Activated naive CD4-positive, alpha-beta T cell treated with anti-CD3 and anti-CD28 coated beads for 36 hours (primary cell): ENCODE data around the gene NIPSNAP3A. TPM values are rescaled to one million over a fixed set of nuclear protein-coding genes. Genes with fewer than 3 reads are reported as not detected.

Experiments
- CTCF ChIA-PET: fragments of 350-600 bp; sonication (Branson Sonifier 250); formaldehyde crosslinking; loops from one replicate; lab custom pipeline; 2021; ENCODE audit warnings: antibody characterized with exemption; lab: Charles Lee
- DNase-seq: peaks from one replicate; pipeline ENCODE4 v3.0.0-alpha.2; 2020
- H3K27ac Mint-ChIP-seq: one replicate; pipeline ENCODE4 v1.8.0; 2021; ENCODE audit warnings: mild to moderate bottlenecking, mixed read lengths
- H3K27me3 Mint-ChIP-seq: one replicate; pipeline ENCODE4 v1.8.0; 2021; ENCODE audit warnings: low read depth, mixed read lengths
- H3K36me3 Mint-ChIP-seq: one replicate; pipeline ENCODE4 v1.8.0; 2021; ENCODE audit warnings: low read depth, mixed read lengths
- H3K4me1 Mint-ChIP-seq: one replicate; pipeline ENCODE4 v1.8.0; 2021; ENCODE audit warnings: low read depth, mixed read lengths
- H3K4me3 Mint-ChIP-seq: one replicate; pipeline ENCODE4 v1.8.0; 2021; ENCODE audit warnings: mild to moderate bottlenecking, moderate library complexity, mixed read lengths
- H3K9me3 Mint-ChIP-seq: one replicate; pipeline ENCODE4 v1.8.0; 2021; ENCODE audit warnings: mixed read lengths
- intact Hi-C: fragments of 100-400 bp; cut with micrococcal nuclease; formaldehyde crosslinking; loops from one replicate; pipeline ENCODE4 v1.15.1; 2023
- total RNA-seq, 2 experiments: library from RNA; stranded (reverse); gene quantifications; one replicate each; pipeline ENCODE4 v1.2.3, GENCODE V29; 2021

Gene NIPSNAP3A
- total RNA-seq, 2 experiments from 2014 or later: 17.8 TPM

DNA sequence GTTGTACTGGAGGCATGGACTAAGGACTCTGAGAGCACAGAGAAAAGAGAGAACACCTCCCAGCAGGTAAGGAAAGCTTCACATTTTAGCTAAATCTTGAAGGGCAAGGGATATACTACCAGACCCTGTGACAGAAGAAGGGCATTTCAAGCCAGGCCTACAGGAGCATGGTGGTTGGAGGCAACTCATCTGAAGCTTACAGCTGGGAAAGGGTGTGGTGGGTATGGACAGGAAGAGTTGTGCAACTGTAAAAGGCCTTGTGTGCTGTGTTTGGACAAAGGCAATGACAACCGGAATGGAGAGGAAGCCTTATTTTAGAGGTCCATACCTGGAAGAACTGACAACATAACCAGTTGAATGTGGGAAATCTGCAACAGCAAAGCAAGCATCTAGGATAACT is 47.6 kb downstream of the NIPSNAP3A start:
- CTCF ChIA-PET: no interaction called here

DNA sequence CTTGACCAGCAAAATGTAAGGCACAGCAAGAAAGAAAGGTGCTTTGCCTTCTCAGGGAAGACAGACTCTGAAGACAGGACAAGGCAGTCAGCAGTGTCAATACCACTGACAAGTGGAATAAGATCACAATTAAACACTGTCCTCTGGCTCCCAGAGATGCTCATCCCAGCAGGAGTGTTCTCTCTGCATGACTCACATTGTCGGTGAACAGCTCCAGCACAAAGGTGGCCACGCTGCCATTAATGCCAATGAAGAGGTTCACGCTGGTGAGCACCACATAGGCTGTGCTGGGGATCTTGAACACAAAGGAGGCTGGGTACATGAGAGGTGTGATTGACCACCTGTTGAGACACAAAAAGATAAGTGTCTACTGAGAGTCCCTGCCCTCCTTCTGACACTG is 48.4 kb downstream of the NIPSNAP3A start:
- Mint-ChIP-seq H3K4me3 (no peak overlapping the region), H3K27me3 (no peaks in the 10 kb centered on the region), H3K4me1 (no peaks in the 10 kb centered on the region), H3K36me3 (peaks cover 48% of the 10 kb centered on the region), H3K9me3 (no peaks in the 10 kb centered on the region), H3K27ac (no peak overlapping the region)
- CTCF ChIA-PET: no interaction called here
- no peak for DNase-seq
- intact Hi-C loops: no loop called here

More for the DNA sequence above, 47.6 kb downstream of the NIPSNAP3A start:
- intact Hi-C loops: no loop called here
- no peaks in the 10 kb centered on the region for H3K9me3 Mint-ChIP-seq
- H3K4me3 Mint-ChIP-seq: no peak overlapping the region
- peaks cover 47% of the 10 kb centered on the region for H3K36me3 Mint-ChIP-seq
- no peak for DNase-seq
- no peak overlapping the region for H3K27ac Mint-ChIP-seq
- no peaks in the 10 kb centered on the region for H3K27me3 Mint-ChIP-seq
- H3K4me1 Mint-ChIP-seq: no peaks in the 10 kb centered on the region

DNA sequence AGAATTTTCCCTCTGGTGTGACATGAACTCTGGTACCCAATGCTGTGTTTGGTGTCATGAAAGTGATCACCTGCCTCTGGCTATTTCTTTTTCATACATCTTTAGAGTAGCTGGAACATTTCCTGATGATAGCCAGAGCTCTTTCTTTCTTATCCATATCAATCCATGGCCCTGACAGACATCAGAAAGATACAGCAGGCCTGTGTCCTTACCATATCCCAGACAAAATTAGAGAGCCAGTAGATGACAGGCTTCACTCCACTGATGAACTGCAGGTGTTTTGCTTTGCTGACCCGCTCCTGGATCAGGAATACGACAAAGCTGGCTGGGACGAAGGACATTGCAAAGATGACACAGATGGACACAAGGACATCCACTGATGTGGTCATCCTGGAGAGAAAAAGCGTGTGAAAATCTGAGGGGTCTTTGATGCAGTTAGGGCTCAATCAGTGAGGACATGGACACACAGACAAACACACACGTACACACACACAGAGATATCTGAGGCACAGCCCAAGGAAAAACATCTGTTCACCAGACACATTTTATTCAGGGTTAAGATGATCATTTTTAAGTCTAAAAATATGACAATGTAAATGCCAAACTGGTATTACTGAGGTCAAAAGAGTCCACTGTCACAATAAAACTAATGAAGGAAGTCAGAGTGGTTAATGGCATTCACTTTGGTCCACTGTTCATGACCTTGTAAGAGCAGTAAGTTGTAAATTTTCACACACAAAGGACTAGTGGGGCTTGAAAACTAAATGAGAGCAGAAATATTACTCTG is 50.9 kb downstream of the NIPSNAP3A start:
- no peak overlapping the region for H3K4me3 Mint-ChIP-seq
- no peak for DNase-seq
- intact Hi-C loops: no loop called here
- CTCF ChIA-PET: no interaction called here
- no peaks in the 10 kb centered on the region for H3K9me3 Mint-ChIP-seq
- no peak overlapping the region for H3K27ac Mint-ChIP-seq
- H3K27me3 Mint-ChIP-seq: no peaks in the 10 kb centered on the region
- peaks cover 44% of the 10 kb centered on the region for H3K36me3 Mint-ChIP-seq
- H3K4me1 Mint-ChIP-seq: no peaks in the 10 kb centered on the region

DNA sequence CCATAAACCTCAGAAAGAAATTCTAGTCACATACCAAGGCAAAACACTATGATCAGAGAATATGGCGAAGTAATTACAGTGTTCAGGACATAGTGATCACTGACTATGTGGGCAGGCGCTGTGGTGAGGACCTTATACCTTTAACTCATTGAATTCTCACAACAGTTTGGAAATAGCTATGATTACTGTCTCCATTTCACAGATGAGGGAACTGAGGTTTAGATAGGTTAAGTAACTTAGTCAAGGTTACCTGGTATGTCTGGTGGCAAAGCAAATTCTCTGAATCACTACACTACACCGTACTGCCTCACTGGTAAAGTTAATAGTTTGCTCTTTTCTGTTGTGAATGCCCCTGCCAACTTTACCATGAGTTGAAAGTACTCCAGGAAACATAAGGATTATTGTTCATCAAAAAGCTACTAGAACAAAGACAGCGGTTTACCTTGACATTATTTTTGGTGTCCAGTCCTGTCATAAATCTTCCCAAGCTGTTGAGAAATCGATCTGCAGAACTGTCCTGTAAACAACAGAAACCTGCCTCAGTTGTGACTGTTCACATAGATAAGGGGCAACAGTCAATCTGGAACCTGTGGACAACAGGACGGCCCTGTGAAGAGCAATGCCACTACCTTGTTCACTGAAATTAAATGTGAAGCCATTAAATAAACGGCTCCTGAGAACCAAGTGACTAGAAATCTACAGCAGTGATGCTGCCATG is 52.7 kb downstream of the NIPSNAP3A start:
- no peaks in the 10 kb centered on the region for H3K4me1 Mint-ChIP-seq
- no peaks in the 10 kb centered on the region for H3K27me3 Mint-ChIP-seq
- no peak overlapping the region for H3K4me3 Mint-ChIP-seq
- no peak for DNase-seq
- H3K9me3 Mint-ChIP-seq: no peaks in the 10 kb centered on the region
- no peak overlapping the region for H3K27ac Mint-ChIP-seq
- intact Hi-C loops: no loop called here
- H3K36me3 Mint-ChIP-seq: peaks cover 39% of the 10 kb centered on the region
- CTCF ChIA-PET: no interaction called here

GRCh38 chr9:104802110-104802509 is 54.6 kb downstream of the NIPSNAP3A start:
- DNase-seq: no peak
- no peaks in the 10 kb centered on the region for H3K4me1 Mint-ChIP-seq
- H3K27me3 Mint-ChIP-seq: no peaks in the 10 kb centered on the region
- intact Hi-C loops: no loop called here
- no peak overlapping the region for H3K27ac Mint-ChIP-seq
- peaks cover 41% of the 10 kb centered on the region for H3K36me3 Mint-ChIP-seq
- no peak overlapping the region for H3K4me3 Mint-ChIP-seq
- no peaks in the 10 kb centered on the region for H3K9me3 Mint-ChIP-seq
- CTCF ChIA-PET: no interaction called here

DNA sequence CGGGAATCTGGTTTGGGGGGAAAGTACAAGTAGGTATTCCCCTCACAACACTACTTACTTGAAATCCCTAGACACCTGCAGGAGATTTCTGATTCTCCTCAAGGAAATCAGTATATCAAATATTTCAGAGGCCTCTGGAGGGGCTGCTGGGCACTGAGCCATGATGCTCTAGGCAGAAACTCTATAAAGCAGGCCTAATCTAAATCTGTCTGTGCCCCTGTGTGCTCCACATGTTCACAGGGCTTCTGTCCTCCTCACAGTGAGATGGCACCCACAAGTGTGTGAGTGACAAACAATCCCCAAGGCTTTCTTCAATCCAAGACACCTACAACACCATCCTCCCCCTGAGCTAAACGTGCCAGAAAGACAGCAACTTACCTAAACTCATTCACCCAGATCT is 55.4 kb downstream of the NIPSNAP3A start:
- peaks cover 40% of the 10 kb centered on the region for H3K36me3 Mint-ChIP-seq
- no peaks in the 10 kb centered on the region for H3K4me1 Mint-ChIP-seq
- intact Hi-C loops: no loop called here
- H3K4me3 Mint-ChIP-seq: no peak overlapping the region
- DNase-seq: no peak
- H3K27ac Mint-ChIP-seq: no peak overlapping the region
- no peaks in the 10 kb centered on the region for H3K27me3 Mint-ChIP-seq
- H3K9me3 Mint-ChIP-seq: no peaks in the 10 kb centered on the region
- CTCF ChIA-PET: no interaction called here

DNA sequence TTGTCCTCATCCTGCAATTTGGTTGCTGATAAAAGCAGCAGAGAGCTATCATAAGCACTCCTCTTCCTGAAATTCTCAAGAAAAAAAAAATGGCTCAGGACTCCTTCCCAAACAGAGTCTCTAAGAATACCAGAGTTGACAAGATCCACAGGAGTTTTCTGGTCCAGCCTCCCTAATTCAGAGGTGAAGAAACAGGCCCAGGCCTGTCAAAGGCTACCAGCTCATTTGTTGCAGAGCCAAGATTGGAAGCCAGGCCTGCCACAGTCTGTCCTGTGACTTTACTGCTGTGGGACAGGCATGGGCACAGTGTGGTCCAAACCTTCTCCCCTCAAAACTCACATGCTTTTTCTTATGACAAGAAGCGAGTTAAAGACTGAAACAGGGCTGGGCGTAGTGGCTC is 58.0 kb downstream of the NIPSNAP3A start:
- intact Hi-C loops: no loop called here
- Mint-ChIP-seq H3K9me3 (no peaks in the 10 kb centered on the region), H3K27ac (no peak overlapping the region), H3K27me3 (no peaks in the 10 kb centered on the region), H3K4me3 (no peak overlapping the region), H3K4me1 (no peaks in the 10 kb centered on the region), H3K36me3 (peaks cover 41% of the 10 kb centered on the region)
- CTCF ChIA-PET: no interaction called here
- no peak for DNase-seq

- Mint-ChIP-seq H3K9me3 (no peaks in the 10 kb centered on the region), H3K27ac (no peak overlapping the region), H3K27me3 (no peaks in the 10 kb centered on the region), H3K36me3 (peaks cover 45% of the 10 kb centered on the region), H3K4me3 (no peak overlapping the region), H3K4me1 (no peaks in the 10 kb centered on the region)
- CTCF ChIA-PET: interaction anchor here (0.7 to 1.4 kb wide), 3 partner anchors 54 to 610 kb away, joined by 3 to 7 read pairs (median 4); no protein-coding TSS in a partner anchor
- intact Hi-C loops: no loop called here
- DNase-seq: no peak
Observed at GRCh38 chr9:104808035-104808614, 60.6 kb downstream of the NIPSNAP3A start.

Other genes starting within 250 kb of the NIPSNAP3A start
- not detected for gene OR13F1, start 243.4 kb upstream of the NIPSNAP3A start, total RNA-seq
- not detected for gene OR13C4, start 220.5 kb upstream of the NIPSNAP3A start, total RNA-seq
- gene OR13C3, start 210.8 kb upstream of the NIPSNAP3A start, total RNA-seq: not detected
- gene OR13C8, start 178.5 kb upstream of the NIPSNAP3A start, total RNA-seq: not detected
- not detected for gene OR13C5, start 148.3 kb upstream of the NIPSNAP3A start, total RNA-seq
- gene OR13C2, start 142.1 kb upstream of the NIPSNAP3A start, total RNA-seq: not detected
- not detected for gene OR13C9, start 129.5 kb upstream of the NIPSNAP3A start, total RNA-seq
- gene OR13D1, start 53.2 kb upstream of the NIPSNAP3A start, total RNA-seq: not detected
- under 1 TPM; 0.38 to 0.49 TPM for gene NIPSNAP3B, start 16.4 kb downstream of the NIPSNAP3A start, total RNA-seq
- gene ABCA1, start 180.5 kb downstream of the NIPSNAP3A start, total RNA-seq: 10 to 100 TPM; 31.3 to 31.5 TPM